Measurements from ENCODE around the gene AMY1C.
"Not testable (repeated sequence)": the region's sequence is repeated elsewhere in the genome, so short reads cannot be mapped to it uniquely, and the experiment has no call there.

The AMY1C gene

GRCh38 chr1:103749598-103749997 is at the start of gene AMY1C:
AMY1C (plus strand) TSS chr1:103749898; CDS start chr1:103750470, 572 bp downstream.
- not testable (repeated sequence) for DNase-seq (ENCODE audit: low spot score)

DNA sequence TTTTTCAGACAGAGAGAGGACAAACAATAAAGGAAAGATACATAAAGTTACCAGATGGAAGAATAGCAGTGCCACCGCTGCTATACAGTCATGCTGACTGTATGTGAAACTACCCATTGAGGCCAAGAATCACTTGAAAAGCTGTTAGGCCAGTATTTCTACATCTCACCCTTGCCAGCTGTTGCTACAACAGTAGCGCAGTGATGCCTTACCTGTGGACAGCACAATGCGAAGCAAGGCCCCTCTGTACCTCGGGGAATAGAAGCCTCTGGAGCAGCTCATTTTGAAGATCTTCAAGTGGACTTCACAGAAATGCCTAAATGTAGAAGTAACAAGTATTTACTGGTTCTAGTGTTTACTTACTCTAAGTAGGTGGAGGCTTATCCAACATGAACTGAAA is 49.0 kb upstream of the AMY1C start:
- not testable (repeated sequence) for DNase-seq (ENCODE audit: low spot score)

- DNase-seq (ENCODE audit: low spot score): not testable (repeated sequence)
These were observed 48.4 kb upstream of the AMY1C start for GRCh38 chr1:103701256-103701655.

- DNase-seq (ENCODE audit: low spot score): not testable (repeated sequence)
These were observed 42.0 kb upstream of the AMY1C start for GRCh38 chr1:103707670-103708069.

DNA sequence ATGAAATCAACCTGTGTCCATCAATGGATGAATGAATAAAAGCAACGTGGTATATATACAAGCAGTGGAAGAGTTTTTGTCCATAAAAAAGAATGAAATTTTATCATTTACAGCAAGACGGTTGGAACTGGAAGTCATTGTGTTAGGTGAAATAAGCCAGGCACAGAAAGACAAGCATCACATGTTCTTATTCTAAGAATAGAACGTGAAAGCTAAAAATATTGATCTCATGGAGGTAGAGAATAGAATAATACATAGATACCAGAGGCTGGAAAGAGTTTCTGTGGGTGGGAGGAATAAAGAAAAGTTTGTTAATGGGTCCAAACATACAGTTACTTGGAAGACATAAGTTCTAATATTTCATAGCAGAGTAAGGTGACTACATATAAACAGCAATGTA is 39.3 kb upstream of the AMY1C start:
- DNase-seq (ENCODE audit: low spot score): not testable (repeated sequence)

GRCh38 chr1:103717404-103717803 is 32.3 kb upstream of the AMY1C start:
- DNase-seq (ENCODE audit: low spot score): not testable (repeated sequence)

DNA sequence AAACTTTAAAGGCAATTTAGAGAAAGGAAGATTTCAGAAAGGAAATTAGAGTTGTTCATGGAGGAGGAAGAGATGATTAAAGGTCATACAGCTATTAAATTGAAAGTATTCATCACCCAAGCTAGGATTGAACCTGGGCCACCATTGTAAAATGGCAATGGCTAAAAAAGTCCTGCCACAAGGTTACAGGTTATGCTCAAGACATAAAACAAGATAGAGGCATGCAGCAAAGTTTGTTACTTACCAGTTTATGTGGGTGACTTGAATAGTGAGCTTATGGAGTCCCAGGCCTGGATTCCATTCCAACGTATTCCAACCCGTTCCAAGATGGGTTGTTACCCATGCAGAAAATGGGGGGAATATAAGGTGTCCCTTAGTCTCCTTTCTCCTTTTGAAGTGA is 28.2 kb upstream of the AMY1C start:
- DNase-seq (ENCODE audit: low spot score): not testable (repeated sequence)

GRCh38 chr1:103735334-103735733 is 14.4 kb upstream of the AMY1C start:
- not testable (repeated sequence) for DNase-seq (ENCODE audit: low spot score)

GRCh38 chr1:103738031-103738430 is 11.7 kb upstream of the AMY1C start:
- not testable (repeated sequence) for DNase-seq (ENCODE audit: low spot score)

- DNase-seq (ENCODE audit: low spot score): not testable (repeated sequence)
These were observed 5.2 kb upstream of the AMY1C start for GRCh38 chr1:103744449-103744848.

- not testable (repeated sequence) for DNase-seq (ENCODE audit: low spot score)
These were observed 4.7 kb upstream of the AMY1C start for GRCh38 chr1:103745040-103745439.

- DNase-seq (ENCODE audit: low spot score): not testable (repeated sequence)
These were observed 1.4 kb upstream of the AMY1C start for GRCh38 chr1:103748273-103748672.

- DNase-seq (ENCODE audit: low spot score): no peak
These were observed 12.2 kb downstream of the AMY1C start for GRCh38 chr1:103761896-103762295.

DNA sequence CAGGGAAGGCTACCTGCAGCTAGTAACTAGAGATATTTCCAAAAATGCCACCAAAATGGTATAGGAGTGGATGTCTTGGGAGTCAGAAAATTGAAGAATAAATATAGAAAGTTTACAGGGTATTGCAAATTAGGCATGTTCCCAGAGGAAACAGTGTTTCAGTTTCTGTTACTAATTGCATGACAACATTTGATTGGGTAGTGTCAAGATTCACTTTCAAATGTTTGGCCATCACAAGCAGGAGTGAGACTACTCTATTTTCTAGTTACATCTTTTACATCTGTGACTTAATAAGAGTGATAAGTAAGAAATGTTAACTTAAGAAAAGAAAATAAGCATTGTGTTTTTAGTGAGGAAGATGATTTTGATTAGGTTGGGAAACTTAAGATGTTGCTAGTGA is 30.2 kb downstream of the AMY1C start:
- no peak for DNase-seq (ENCODE audit: low spot score)

DNA sequence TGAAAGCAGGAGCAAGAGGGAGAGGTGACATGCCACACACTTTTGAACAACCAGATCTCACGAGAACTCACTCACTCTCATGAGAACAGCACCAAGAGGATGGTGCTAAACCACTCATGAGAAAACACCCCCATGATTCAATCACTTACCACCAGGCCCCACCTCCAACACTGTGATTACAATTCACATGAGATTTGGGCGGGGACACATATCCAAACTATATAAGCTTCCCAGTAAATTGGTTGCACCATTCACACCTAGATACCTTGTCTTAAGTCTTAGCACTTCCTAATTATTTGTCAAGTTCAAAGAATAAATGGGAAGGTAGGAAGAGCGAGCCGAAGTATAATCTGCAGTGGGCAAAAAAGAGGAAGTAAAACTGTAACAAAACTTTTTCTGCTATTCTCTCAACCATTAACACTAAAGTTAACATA is 34.3 kb downstream of the AMY1C start:
- no peak for DNase-seq (ENCODE audit: low spot score)

- no peak for DNase-seq (ENCODE audit: low spot score)
These were observed 38.7 kb downstream of the AMY1C start for GRCh38 chr1:103788377-103788776.

DNA sequence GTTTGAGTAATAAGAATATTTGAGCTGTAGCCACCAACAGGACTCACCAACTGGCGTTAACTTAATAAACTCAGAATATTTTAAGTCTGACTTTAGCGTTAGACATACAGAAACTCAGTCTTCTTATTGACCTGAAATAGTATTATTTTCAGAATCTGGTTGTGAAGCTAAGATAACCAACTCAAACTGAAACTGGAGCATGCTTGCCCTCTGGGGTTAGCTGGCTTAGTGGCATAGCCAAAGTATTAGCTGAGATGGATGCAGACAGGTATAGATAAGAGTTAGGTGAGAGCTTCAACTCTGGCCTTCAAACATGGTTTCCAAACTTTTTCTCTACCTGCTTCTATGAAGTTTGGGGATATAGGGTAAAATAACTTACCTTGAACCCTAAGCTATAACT is 40.5 kb downstream of the AMY1C start:
- no peak for DNase-seq (ENCODE audit: low spot score)

Measured in HuH-7 (cell line).